Astrocyte (in vitro differentiated cells and primary cell): ENCODE results near the gene USP54.

Experiments used
- CTCF ChIP-seq: IDR thresholded peaks from 2 replicates; pipeline ENCODE4 v1.5.1; 2011; ENCODE audit warnings: low read depth, mild to moderate bottlenecking, inconsistent platforms, low read length, moderate library complexity; ENCODE audit not compliant: insufficient read depth
- EZH2 ChIP-seq: IDR thresholded peaks from 2 replicates; pipeline ENCODE4 v1.6.1; 2012; ENCODE audit warnings: mild to moderate bottlenecking, low read length, inconsistent platforms; ENCODE audit not compliant: insufficient read depth

- TF ChIP-seq CTCF = no peak
- no peak for TF ChIP-seq EZH2
Observed at GRCh38 chr10:73448384-73448783, 142.8 kb downstream of the USP54 start.
